Measurements from ENCODE around the gene ZMIZ1.

- TF ChIP-seq, protein P1, sequence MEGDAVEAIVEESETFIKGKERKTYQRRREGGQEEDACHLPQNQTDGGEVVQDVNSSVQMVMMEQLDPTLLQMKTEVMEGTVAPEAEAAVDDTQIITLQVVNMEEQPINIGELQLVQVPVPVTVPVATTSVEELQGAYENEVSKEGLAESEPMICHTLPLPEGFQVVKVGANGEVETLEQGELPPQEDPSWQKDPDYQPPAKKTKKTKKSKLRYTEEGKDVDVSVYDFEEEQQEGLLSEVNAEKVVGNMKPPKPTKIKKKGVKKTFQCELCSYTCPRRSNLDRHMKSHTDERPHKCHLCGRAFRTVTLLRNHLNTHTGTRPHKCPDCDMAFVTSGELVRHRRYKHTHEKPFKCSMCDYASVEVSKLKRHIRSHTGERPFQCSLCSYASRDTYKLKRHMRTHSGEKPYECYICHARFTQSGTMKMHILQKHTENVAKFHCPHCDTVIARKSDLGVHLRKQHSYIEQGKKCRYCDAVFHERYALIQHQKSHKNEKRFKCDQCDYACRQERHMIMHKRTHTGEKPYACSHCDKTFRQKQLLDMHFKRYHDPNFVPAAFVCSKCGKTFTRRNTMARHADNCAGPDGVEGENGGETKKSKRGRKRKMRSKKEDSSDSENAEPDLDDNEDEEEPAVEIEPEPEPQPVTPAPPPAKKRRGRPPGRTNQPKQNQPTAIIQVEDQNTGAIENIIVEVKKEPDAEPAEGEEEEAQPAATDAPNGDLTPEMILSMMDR (IDR thresholded peaks at IDR 0.05; ENCODE audit: low read depth, low read length, missing input control), result no peak
- TF ChIP-seq RAD21 (IDR thresholded peaks at IDR 0.05), result no peak
- TF ChIP-seq RXRA (IDR thresholded peaks at IDR 0.05), result no peak
- no peak for TF ChIP-seq FOXA2 (IDR thresholded peaks at IDR 0.05)
- TF ChIP-seq TAF1 (conservative IDR thresholded peaks at IDR 0.05), result no peak
Measured at GRCh38 chr10:79158402-79159097, 89.8 kb downstream of the ZMIZ1 start.
